K562 (cell line): ENCODE results near the gene TJP3. TPM values are rescaled to one million over a fixed set of nuclear protein-coding genes. Genes with fewer than 3 reads are reported as not detected.

ENCODE experiments used
- ATAC-seq: fragments of 200-7000 bp; cut with Tn5 transposase; 3 replicates; pipeline ENCODE4 v1.9.1; 2020; ENCODE audit warnings: moderate library complexity
- BruUV-seq: library from RNA; stranded (reverse); fragments of 400-500 nt; replicated peaks from 2 replicates; lab custom pipeline; 2021; lab: Mats Ljungman, UMichigan
- CTCF ChIA-PET: fragments of 300-600 bp; formaldehyde crosslinking; extraction: SDS; loops from one replicate; lab custom pipeline; 2021; ENCODE audit warnings: low intra/inter-chr PET ratio; lab: Yijun Ruan, JAX
- POLR2A ChIA-PET: fragments of 300-600, 350-650 bp; sonication (Branson Sonifier 250); formaldehyde crosslinking; extraction: SDS; loops from one replicate; lab custom pipeline; 2021; ENCODE audit warnings: antibody characterized with exemption, inconsistent platforms; lab: Yijun Ruan, JAX
- DNase-seq, 4 experiments: peaks; one replicate each; pipeline versions ENCODE4 v3.0.0 to v3.0.0-alpha.2; 2011 to 2018; ENCODE audit warnings: low spot score in 3 of 4, mixed read lengths in 3 of 4; ENCODE audit errors: extremely low read depth in 1 of 4
- FAIRE-seq: peaks from 2 replicates; lab custom pipeline; 2011; peaks lifted over from hg19 to GRCh38; lab: Jason Lieb, UNC
- H2AFZ ChIP-seq: 2 replicates; pipeline ENCODE4 v1.6.0; 2011; ENCODE audit warnings: low read depth, low read length, control low read depth, inconsistent platforms
- H3K27ac ChIP-seq: fragments of 200-600 bp; 3 replicates; pipeline ENCODE4 v1.8.0; 2011; ENCODE audit warnings: low read depth, mild to moderate bottlenecking, control low read depth, inconsistent platforms, low read length, moderate library complexity, mixed read lengths; ENCODE audit errors: extremely low read depth
- H3K27me3 ChIP-seq, 2 experiments: fragments of 300-600 bp in 1 of 2; 2 replicates in 1 of 2; 3 replicates in 1 of 2; pipeline versions ENCODE4 v1.6.0 to v1.8.0; 2011; ENCODE audit warnings: inconsistent platforms in 2 of 2, low read length in 2 of 2, mild to moderate bottlenecking in 1 of 2, mixed read lengths in 1 of 2, moderate library complexity in 1 of 2; ENCODE audit not compliant: control insufficient read depth in 2 of 2, insufficient read depth in 2 of 2
- H3K36me3 ChIP-seq: fragments of 300-600 bp; 3 replicates; pipeline ENCODE4 v1.8.0; 2011; ENCODE audit warnings: mild to moderate bottlenecking, low read length, inconsistent platforms; ENCODE audit not compliant: control insufficient read depth, insufficient read depth
- H3K4me1 ChIP-seq, 2 experiments: fragments of 200-600 bp in 1 of 2; replicated peaks in 1 of 2; 2 replicates in 1 of 2; 3 replicates in 1 of 2; pipeline versions ENCODE4 v1.5.1 to v1.8.0; 2011; ENCODE audit warnings: inconsistent platforms in 2 of 2, low read length in 2 of 2, mild to moderate bottlenecking in 1 of 2, mixed read lengths in 1 of 2, moderate library complexity in 1 of 2; ENCODE audit not compliant: control insufficient read depth in 2 of 2, insufficient read depth in 2 of 2
- H3K4me2 ChIP-seq: 2 replicates; pipeline ENCODE4 v1.6.1; 2011; ENCODE audit warnings: low read length, control low read depth, inconsistent platforms, mixed read lengths; ENCODE audit not compliant: insufficient read depth
- H3K4me3 ChIP-seq: fragments of 200-600 bp; sonication (generic), shearing (Covaris generic); 2 replicates; pipeline ENCODE4 v1.5.1; 2016; ENCODE audit warnings: control low read depth, inconsistent platforms
- H3K79me2 ChIP-seq: fragments of 200-600 bp; 3 replicates; pipeline ENCODE4 v1.8.0; 2011; ENCODE audit warnings: low read length, inconsistent platforms; ENCODE audit not compliant: control insufficient read depth, insufficient read depth
- H3K9ac ChIP-seq, 2 experiments: 2 replicates each; pipeline versions ENCODE4 v1.6.0 to v1.6.1; 2011; ENCODE audit warnings: low read depth in 2 of 2, low read length in 2 of 2, control low read depth in 1 of 2, inconsistent platforms in 1 of 2, mild to moderate bottlenecking in 1 of 2, mixed read lengths in 1 of 2; ENCODE audit not compliant: insufficient read depth in 1 of 2
- H3K9me1 ChIP-seq: one replicate; pipeline ENCODE4 v1.6.0; 2011; ENCODE audit warnings: inconsistent platforms, mild to moderate bottlenecking, low read length, moderate library complexity; ENCODE audit not compliant: control insufficient read depth, insufficient read depth
- H3K9me3 ChIP-seq: replicated peaks from 2 replicates; pipeline ENCODE4 v1.5.1; 2011; ENCODE audit warnings: low read depth, low read length, inconsistent platforms; ENCODE audit not compliant: control insufficient read depth, insufficient read depth
- H4K20me1 ChIP-seq: replicated peaks from 2 replicates; pipeline ENCODE4 v1.6.1; 2011; ENCODE audit warnings: low read length, inconsistent platforms, mixed read lengths; ENCODE audit not compliant: control insufficient read depth, insufficient read depth
- ETS2 ChIP-seq: IDR thresholded peaks from 2 replicates; pipeline ENCODE4 v1.6.1; 2016; ENCODE audit warnings: borderline replicate concordance, missing genetic modification characterization, mild to moderate bottlenecking, moderate library complexity, missing compliant biosample characterization; ENCODE audit not compliant: poor library complexity, severe bottlenecking
- FOXM1 ChIP-seq, 2 experiments: fragments of 450-650 bp in 1 of 2; sonication (generic) in 1 of 2; formaldehyde crosslinking in 1 of 2; IDR thresholded peaks; 2 replicates each; pipeline versions ENCODE4 v1.6.1 to v1.9.0; 2017 to 2022; ENCODE audit warnings: low read depth in 2 of 2, mild to moderate bottlenecking in 2 of 2, missing genetic modification reagents in 1 of 2, moderate library complexity in 1 of 2
- HDAC6 ChIP-seq: IDR thresholded peaks from 2 replicates; pipeline ENCODE4 v1.6.1; 2012; ENCODE audit warnings: low read depth, mild to moderate bottlenecking, control low read depth, inconsistent platforms, low read length, moderate library complexity
- KAT8 ChIP-seq: fragments of 450-650 bp; IDR thresholded peaks from 2 replicates; pipeline ENCODE4 v1.6.1; 2016; ENCODE audit warnings: low read depth, mild to moderate bottlenecking
- MYBL2 ChIP-seq, 2 experiments: fragments of 450-650 bp in 1 of 2; sonication (generic) in 1 of 2; formaldehyde crosslinking in 1 of 2; IDR thresholded peaks; 2 replicates each; pipeline versions ENCODE4 v1.6.1 to v1.8.1; 2017 to 2022; ENCODE audit warnings: borderline replicate concordance in 1 of 2, inconsistent platforms in 1 of 2, low read depth in 1 of 2, mild to moderate bottlenecking in 1 of 2, missing genetic modification reagents in 1 of 2, moderate library complexity in 1 of 2
- NCOA2 ChIP-seq, 2 experiments: fragments of 450-650 bp; IDR thresholded peaks; 2 replicates each; pipeline ENCODE4 v1.6.1; 2018; ENCODE audit warnings: mild to moderate bottlenecking in 2 of 2, moderate library complexity in 1 of 2; ENCODE audit not compliant: partially characterized antibody in 2 of 2
- PYGO2 ChIP-seq: fragments of 450-650 bp; IDR thresholded peaks from 2 replicates; pipeline ENCODE4 v1.6.1; 2016; ENCODE audit warnings: mild to moderate bottlenecking, missing genetic modification characterization, moderate library complexity, missing compliant biosample characterization
- SMAD1 ChIP-seq: fragments of 150-350 bp; IDR thresholded peaks from 2 replicates; pipeline ENCODE4 v1.6.1; 2014; ENCODE audit warnings: low read length, low read depth; ENCODE audit not compliant: partially characterized antibody
- ZNF12 ChIP-seq: sonication (generic); formaldehyde crosslinking; IDR thresholded peaks from 2 replicates; pipeline ENCODE4 v1.4.0; 2020; ENCODE audit warnings: mild to moderate bottlenecking, missing genetic modification reagents
- ZNF184 ChIP-seq: sonication (generic); formaldehyde crosslinking; IDR thresholded peaks from 2 replicates; pipeline ENCODE4 v1.5.0; 2020; ENCODE audit warnings: missing genetic modification reagents
- ZNF274 ChIP-seq: IDR thresholded peaks from 2 replicates; pipeline ENCODE4 v1.6.1; 2011; ENCODE audit warnings: low read depth, mild to moderate bottlenecking, low read length, moderate library complexity, borderline replicate concordance
- ZNF589 ChIP-seq: fragments of 200-800 bp; sonication (Bioruptor generic); IDR thresholded peaks from 2 replicates; pipeline ENCODE4 v1.6.1; 2016; ENCODE audit warnings: low read depth, missing genetic modification characterization, missing compliant biosample characterization
- ZNF717 ChIP-seq: fragments of 250-450 bp; sonication (Bioruptor Pico); IDR thresholded peaks from 2 replicates; pipeline ENCODE4 v1.5.0; 2021
- WGBS: fragments of 100-300 bp; shearing (Covaris generic); methylation state at CpG from one replicate; pipeline ENCODE4 v1.1.6; 2016; ENCODE audit warnings: low coverage, mixed read lengths; ENCODE audit not compliant: insufficient coverage; ENCODE audit errors: missing lambda C conversion rate; 5-methylcytosine and 5-hydroxymethylcytosine counted together
- in situ Hi-C: fragments of 300-500 bp; cut with MboI; formaldehyde crosslinking; loops from 4 replicates; pipeline ENCODE4 v1.15.0; 2018; ENCODE audit warnings: inconsistent platforms, mixed read lengths
- intact Hi-C: fragments of 100-400 bp; cut with micrococcal nuclease; formaldehyde crosslinking; loops from 2 replicates; pipeline ENCODE4 v1.14.2; 2022
- polyA plus RNA-seq, 8 experiments: library from polyadenylated mRNA; depleted of rRNA in 4 of 8; stranded (reverse) in 5 of 8; unstranded in 3 of 8; fragments of >200 nt; fragmentation: Nextera tagmentation in 2 of 8; fragmentation: Illumina TruSeq in 1 of 8; extraction: Ambion mirVana in 2 of 8; extraction: Trizol in 1 of 8; gene quantifications; 2 replicates each; pipeline versions ENCODE4 v1.2.1 to v1.2.3, GENCODE V29; 2011 to 2014; ENCODE audit warnings: inconsistent platforms in 1 of 8, missing spikeins in 1 of 8
- total RNA-seq, 7 experiments: library from RNA; depleted of rRNA in 6 of 7; stranded (reverse); fragments of >200 nt in 6 of 7; fragmentation: Illumina TruSeq in 2 of 7; extraction: Trizol in 2 of 7; gene quantifications; 2 replicates each; pipeline versions ENCODE4 v1.2.1 to v1.2.3, GENCODE V29; 2011 to 2021; ENCODE audit warnings: low replicate concordance in 1 of 7
- TF ChIP-seq, protein P1 (sequence below): fragments of 250-450 bp; sonication (Bioruptor Pico); IDR thresholded peaks from 2 replicates; pipeline ENCODE4 v1.9.0; 2021; ENCODE audit warnings: mild to moderate bottlenecking
- TF ChIP-seq, protein P2 (sequence below): fragments of 450-650 bp; IDR thresholded peaks from 2 replicates; pipeline ENCODE4 v1.7.1; 2018; ENCODE audit warnings: mild to moderate bottlenecking, low read depth; ENCODE audit not compliant: partially characterized antibody
- TF ChIP-seq, protein P3 (sequence below): fragments of 250-450 bp; sonication (Bioruptor Pico); IDR thresholded peaks from 2 replicates; pipeline ENCODE4 v1.5.1; 2021; ENCODE audit warnings: mild to moderate bottlenecking

The TJP3 gene
- total and polyA plus RNA-seq, 9 of the 15 experiments (the other 6 are each of a cell fraction or from before 2014, with no cell fraction given), result 0.11 to 2.4 (median 0.57) TPM; not detected in 1

DNA sequence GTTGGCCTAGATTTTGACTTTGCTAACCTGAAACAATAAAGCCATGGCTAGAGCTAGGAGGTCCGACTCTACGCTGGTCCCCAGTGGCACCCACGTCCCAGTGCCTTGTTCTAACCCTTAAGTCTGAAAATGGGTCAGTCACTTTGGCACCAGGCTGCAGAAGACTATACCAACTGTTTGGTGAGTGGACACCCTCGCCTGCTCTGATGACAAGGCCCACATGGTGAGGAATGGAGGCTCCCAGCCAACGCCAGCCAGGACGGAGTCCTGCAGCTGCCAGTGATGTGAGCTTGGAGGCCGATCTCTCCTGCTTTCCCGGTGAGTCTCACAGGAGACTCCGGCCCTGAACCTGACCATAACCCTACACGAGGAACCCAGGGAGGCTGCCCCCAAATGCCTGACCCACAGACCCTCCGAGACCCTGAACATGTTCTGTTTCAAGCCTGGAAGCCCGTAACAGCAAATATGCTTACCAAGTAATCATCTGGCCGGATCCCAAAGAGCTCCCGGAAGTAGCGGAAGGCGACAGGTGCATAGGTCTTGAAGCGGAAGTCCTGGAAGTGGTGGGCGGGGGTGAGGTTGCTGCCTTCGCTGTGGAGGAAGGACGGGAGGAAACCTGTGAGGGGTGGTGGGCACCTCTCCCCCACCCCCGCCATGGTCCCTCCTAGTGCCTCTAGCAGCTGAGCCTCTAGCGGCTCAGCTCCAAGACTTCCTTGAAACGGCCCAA is 47.5 kb upstream of the TJP3 start:
- H3K9me1 ChIP-seq, result no peaks in the 10 kb centered on the region
- no peak for FAIRE-seq
- no peak overlapping the region for H3K27ac ChIP-seq
- no peaks in the 10 kb centered on the region for H3K79me2 ChIP-seq
- H4K20me1 ChIP-seq, result peaks cover 4% of the 10 kb centered on the region; the same call in 1 of the 2 replicates
- H3K9ac ChIP-seq, result no peak overlapping the region
- no peak for ATAC-seq
- ChIA-PET POLR2A (interaction anchor here (0.6 to 3.5 kb wide), 4 partner anchors 11 to 171 kb away, joined by 3 to 16 read pairs (median 4); no protein-coding TSS in a partner anchor), CTCF (no interaction called here)
- H3K27me3 ChIP-seq, result no peaks in the 10 kb centered on the region
- in situ Hi-C loops (loop anchor here (5.0 kb wide), 1 partner anchor 47 kb away; the partner anchor contains the start of gene TJP3), intact Hi-C loops (no loop called here)
- H3K4me3 ChIP-seq, result no peak overlapping the region
- no TSS peak for BruUV-seq
- no peak overlapping the region for H2AFZ ChIP-seq
- 93% methylated on average over 21 of the region's 23 CpGs for WGBS
- no peaks in the 10 kb centered on the region for H3K9me3 ChIP-seq
- no peak overlapping the region for H3K4me2 ChIP-seq
- H3K4me1 ChIP-seq, result peaks cover 0 to 46% of the 10 kb centered on the region in 2 experiments; a peak in 2 of 5 replicates
- DNase-seq, result no peak
- H3K36me3 ChIP-seq, result peaks cover 84% of the 10 kb centered on the region; the same call in 2 of the 3 replicates
- TF ChIP-seq KAT8 (no peak), ZNF12 (no peak), MYBL2 (IDR thresholded peaks at IDR 0.05; ENCODE audit: low read depth) (no peak), MYBL2 (CRISPR knock-in tag; IDR thresholded peaks at IDR 0.05; ENCODE audit: borderline replicate concordance) (no peak), SMAD1 (no peak), ZNF274 (no peak), ZNF184 (CRISPR knock-in tag) (no peak), ZNF589 (CRISPR knock-in tag) (no peak), NCOA2 (IDR thresholded peaks at IDR 0.05; ENCODE audit: partially characterized antibody in 2 of 2) (no peak), ZNF717 (CRISPR knock-in tag) (no peak), HDAC6 (no peak), PYGO2 (no peak), ETS2 (no peak), FOXM1 (IDR thresholded peaks at IDR 0.05; ENCODE audit: low read depth) (no peak), FOXM1 (CRISPR knock-in tag; IDR thresholded peaks at IDR 0.05; ENCODE audit: low read depth) (no peak)
- TF ChIP-seq, protein P1, sequence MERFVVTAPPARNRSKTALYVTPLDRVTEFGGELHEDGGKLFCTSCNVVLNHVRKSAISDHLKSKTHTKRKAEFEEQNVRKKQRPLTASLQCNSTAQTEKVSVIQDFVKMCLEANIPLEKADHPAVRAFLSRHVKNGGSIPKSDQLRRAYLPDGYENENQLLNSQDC, result no peak
- TF ChIP-seq, protein P2, sequence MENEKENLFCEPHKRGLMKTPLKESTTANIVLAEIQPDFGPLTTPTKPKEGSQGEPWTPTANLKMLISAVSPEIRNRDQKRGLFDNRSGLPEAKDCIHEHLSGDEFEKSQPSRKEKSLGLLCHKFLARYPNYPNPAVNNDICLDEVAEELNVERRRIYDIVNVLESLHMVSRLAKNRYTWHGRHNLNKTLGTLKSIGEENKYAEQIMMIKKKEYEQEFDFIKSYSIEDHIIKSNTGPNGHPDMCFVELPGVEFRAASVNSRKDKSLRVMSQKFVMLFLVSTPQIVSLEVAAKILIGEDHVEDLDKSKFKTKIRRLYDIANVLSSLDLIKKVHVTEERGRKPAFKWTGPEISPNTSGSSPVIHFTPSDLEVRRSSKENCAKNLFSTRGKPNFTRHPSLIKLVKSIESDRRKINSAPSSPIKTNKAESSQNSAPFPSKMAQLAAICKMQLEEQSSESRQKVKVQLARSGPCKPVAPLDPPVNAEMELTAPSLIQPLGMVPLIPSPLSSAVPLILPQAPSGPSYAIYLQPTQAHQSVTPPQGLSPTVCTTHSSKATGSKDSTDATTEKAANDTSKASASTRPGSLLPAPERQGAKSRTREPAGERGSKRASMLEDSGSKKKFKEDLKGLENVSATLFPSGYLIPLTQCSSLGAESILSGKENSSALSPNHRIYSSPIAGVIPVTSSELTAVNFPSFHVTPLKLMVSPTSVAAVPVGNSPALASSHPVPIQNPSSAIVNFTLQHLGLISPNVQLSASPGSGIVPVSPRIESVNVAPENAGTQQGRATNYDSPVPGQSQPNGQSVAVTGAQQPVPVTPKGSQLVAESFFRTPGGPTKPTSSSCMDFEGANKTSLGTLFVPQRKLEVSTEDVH, result no peak
- TF ChIP-seq, protein P3, sequence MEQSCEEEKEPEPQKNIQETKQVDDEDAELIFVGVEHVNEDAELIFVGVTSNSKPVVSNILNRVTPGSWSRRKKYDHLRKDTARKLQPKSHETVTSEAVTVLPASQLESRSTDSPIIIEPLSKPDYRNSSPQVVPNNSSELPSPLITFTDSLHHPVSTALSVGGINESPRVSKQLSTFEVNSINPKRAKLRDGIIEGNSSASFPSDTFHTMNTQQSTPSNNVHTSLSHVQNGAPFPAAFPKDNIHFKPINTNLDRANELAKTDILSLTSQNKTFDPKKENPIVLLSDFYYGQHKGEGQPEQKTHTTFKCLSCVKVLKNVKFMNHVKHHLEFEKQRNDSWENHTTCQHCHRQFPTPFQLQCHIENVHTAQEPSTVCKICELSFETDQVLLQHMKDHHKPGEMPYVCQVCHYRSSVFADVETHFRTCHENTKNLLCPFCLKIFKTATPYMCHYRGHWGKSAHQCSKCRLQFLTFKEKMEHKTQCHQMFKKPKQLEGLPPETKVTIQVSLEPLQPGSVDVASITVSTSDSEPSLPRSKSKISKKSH (CRISPR knock-in tag), result no peak
